NCI-H187 (cell line): ENCODE results near the gene CCDC144A.
"Not testable (repeated sequence)": the region's sequence is repeated elsewhere in the genome, so short reads cannot be mapped to it uniquely, and the experiment has no call there.

ENCODE experiments used
- DNase-seq, 2 experiments: peaks; one replicate each; lab custom pipeline; 2025; lab: John Stamatoyannopoulos, UW

Gene CCDC144A

DNA sequence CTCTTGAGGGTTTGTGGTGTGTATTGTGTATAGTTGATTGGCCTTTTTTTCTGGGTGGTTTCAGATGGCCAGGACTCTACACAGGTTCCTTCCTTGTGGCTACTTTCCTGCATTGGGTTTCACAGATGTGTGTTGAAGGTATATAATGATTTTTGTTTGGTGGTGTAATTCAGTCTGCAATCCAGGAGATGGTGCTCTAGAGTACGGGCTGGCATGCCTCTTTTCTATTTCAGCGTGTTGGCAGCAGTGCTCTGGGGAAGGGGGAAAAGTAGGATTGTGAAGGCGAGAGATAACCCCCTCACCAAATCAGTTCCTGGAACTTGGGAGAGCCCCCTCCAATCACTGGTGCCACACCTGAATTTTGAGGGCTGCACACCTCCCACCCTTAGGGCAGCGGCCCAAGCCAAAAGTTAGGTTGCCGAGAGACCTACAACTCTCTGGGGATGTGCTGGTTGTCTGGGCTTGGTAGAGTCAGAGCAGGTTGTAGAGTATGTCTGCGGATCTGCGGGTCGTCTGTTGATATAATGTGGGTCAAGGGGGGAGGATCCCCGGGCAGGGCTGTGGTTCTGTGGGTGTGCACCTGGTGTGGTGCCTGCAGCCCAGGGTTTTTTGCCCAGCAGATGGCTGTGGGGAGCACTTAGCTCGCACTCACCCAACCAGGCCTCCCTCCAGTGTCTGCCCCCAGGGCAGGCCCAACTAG lies 61.3 kb downstream of the CCDC144A start:
- not testable (repeated sequence) for DNase-seq

DNA sequence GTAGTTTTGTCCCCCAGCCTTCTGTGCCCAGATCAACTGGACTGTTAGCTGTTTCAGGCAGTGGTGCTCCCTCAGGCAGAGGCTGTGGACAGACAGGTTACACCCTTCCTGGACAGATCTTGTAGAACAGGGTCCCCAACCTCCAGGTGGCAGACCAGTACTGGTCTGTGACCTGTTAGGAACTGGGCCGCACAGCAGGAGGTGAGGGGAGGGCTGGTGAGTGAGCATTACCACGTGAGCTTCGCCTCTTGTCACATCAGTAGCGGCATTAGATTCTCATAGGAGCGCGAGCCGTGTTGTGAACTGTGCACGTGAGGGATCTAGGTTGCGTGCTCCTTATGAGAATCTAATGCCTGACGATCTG lies 61.9 kb downstream of the CCDC144A start:
- not testable (repeated sequence) for DNase-seq

DNA sequence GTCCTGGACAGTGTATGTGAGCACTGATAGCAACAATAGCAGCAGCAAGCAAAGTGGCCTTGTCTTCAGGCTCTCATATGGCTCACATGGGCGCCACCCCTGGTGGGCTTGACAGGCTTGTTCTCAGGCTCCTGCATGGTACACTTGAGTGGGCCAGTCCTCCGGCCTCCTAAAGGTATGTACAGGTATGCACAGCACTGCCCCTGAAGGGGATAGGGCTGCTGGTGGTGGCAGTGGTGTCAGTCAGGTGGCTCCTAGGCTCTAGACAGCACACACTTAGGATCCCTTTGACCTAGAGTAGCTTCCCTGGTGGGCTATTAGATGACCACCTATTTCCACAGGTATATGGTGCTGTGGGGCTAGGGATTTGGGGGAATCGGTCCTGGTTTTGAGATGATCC lies 67.5 kb downstream of the CCDC144A start:
- not testable (repeated sequence) for DNase-seq

DNA sequence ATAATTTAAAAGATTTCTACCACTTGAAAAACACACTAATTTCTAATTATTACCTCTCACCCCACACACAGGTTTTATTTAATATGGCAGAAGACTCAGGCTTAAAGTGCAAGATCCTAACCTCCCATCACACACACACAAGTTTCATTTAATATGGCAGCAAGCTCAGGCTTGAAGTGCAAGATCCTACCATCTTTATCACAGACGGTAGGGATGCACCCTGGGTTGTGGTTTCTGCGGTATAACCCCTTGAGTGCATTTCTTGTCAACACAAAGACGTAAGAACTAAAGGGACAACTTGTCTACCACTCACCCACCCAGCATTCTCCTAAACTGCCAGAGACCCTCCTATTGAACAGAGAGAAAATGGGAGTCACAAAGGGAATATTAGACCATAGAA lies 68.1 kb downstream of the CCDC144A start:
- not testable (repeated sequence) for DNase-seq

DNA sequence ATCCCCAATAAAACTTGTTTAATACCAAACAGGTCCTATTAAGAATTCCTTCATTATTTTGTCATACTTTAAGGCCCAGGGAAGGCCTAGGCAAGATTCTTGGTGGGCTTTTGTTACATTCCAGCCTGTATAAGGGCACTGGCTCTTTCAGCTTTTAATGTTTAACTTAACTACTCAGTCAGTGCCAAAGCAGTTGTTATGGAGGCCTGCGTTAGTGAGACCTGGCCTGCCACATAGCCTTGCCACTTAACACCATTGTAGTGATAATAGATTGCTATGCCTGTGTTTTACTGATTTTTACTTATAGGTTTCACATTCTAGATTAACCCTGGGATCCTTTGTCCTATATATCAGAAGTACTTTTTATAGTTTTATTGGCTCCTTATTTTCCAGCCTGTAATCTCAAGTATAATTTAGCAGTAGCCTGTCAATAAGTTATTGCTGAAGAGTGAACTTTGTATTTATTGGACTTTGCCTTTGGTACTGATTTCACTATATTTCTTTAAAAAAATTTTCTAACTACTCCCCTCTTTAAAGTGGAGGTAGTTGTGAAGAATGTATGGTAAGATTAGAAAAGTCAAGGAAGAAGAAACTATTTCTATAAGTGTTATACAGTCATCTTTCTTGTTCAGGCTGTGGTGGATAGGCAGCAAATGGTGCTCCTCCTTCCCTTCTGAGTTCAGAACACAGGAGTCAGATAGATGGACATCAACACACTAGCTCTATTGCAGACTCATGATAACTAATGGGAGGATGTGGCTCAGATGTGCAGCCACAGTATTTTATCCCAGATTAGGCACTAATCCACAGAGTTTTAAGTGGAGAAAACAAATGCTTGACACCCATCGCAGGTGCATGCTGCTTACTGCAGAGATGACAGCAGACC lies 78.5 kb downstream of the CCDC144A start:
- DNase-seq: not testable (repeated sequence)

DNA sequence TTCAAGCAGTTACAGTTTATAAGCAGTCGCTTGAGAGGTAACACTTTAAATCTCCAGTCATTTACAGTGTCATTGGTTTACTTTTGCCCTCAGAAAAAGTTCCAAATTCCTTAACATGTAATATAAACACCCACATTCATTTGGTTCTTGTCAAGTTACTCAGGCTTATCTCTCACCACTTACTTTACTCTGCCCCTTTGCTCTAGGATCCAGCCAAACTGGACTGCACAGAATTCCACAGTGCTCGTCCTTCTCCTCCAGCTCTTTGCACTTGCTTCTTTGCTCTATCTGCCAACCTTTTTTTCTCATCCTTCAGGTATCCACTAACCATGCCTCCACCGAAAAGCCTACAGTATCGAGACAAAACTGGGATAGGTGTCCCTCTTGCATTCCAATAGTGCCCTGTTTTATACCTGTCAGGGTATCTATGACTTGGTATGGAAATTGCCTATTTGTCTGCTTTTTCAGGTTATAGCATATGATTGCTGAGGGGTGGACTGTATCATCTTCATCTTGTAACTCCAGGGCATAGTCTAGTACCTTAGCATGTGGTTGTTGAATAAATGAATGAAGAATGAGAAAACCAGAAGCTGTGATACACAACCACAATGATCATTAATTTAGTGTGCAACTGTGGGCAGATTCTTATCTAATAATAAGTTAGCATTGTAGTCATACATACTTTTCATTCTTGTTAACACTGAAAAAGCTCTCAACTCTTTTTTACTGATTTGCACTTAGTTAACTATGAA lies 82.5 kb downstream of the CCDC144A start:
- not testable (repeated sequence) for DNase-seq

DNA sequence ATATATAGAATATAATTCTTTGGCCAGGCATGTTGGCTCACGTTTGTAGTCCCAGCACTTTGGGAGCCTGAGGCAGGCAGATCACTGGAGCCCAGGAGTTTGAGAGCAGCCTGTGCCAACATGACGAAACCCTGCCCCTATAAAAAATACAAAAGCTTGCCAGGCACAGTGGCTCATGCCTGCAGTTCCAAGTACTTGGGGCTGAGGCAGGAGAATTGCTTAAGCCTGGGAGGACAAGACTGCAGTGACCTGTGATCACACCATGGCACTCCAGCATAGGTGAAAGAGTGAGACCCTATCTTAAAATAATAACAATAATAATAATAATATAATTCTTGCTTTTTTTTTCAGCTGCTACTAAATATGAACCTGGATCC lies 83.1 kb downstream of the CCDC144A start:
- DNase-seq: not testable (repeated sequence)

DNA sequence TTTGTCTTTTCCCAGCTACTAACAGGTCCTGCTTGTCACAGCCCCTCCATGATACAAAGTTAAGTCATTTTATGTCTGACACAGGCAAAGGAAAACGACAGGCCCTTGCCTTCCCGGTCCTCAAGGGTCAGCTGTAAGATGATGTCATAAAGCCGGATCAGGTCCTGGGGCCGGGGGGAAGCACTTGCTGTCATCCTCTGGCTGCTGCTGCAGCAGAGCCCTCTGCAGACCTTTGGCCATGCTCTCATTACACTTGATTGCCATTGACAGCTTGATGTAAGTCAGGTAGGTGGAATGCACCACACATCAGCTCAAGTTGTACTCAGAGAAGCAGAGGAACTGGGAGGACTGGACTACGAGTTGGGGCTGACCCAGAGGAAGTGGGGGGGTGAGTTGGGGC lies 97.8 kb downstream of the CCDC144A start:
- DNase-seq: not testable (repeated sequence)

DNA sequence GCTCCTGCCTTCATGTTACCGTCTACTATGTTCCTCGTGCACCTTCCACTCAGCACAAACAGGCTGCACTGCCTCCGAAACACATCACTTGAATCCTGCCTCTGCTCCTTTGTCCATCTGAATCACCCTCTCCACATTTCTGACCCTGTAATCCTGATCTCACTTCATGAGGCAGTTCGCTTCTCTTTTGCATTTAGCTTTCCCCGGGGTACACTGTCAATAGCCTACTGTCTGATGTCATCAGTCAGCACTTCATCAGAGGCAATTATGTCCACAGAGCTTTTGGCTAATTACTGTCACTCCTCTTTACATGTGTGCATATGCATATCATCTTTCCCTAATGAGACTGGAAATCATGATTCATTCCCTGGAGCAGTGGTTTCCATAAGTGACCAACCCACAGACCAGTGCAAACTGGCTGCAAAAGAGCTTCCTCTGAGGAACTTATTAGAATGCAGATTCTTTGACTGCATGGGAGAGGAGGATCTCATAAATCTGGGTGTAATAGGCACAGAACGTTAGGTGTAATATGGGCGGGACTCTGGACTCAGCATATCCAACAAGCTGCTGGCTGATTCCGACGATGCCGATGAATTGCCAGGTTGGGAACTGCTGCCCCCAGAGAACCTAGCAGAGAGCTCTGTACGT lies 99.0 kb downstream of the CCDC144A start:
- not testable (repeated sequence) for DNase-seq

DNA sequence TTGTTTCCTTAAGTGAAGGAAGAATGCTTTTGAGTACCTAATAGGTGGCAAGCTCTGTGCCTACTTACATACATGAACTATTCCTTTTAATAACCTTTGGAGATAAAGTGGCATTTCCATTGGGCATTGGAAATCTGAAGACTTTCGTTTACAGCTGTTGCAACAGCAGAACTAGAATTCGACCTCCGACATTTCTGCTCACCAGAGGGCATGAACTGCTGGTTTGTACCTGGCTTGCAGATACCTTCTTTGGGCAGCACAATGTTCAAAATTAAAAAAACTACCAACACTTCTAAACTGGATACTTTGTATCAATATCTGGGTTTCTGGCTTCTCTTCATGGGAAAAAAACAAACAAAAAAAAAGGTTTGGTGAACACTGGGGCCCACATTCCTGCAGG lies 99.6 kb downstream of the CCDC144A start:
- not testable (repeated sequence) for DNase-seq

DNA sequence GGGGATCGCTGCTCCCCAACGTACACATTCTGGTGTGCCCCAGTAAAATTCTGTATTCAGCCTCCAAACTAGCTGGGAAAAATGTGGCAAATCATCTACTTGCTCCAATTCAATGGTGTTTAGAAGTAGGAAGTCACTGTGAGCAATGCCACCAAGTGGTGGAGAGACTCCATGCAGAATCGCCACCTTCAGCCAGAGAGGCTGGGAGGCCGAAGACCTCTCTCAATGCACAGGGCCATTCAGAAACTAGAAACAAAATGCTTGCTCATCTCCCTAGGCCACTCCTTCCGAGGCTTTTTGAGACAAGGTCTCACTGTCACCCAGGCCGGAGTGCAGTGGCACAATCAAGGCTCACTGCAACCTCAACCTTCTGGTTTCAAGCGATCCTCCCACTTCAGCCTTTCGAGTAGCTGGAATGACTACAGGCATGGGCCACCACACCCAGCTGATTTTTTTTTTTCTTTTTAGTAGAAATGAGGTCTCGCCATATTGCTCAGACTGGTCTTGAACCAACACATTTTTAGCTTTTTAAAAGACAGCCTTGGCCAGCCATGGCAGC lies 100.4 kb downstream of the CCDC144A start:
- DNase-seq: not testable (repeated sequence)

DNA sequence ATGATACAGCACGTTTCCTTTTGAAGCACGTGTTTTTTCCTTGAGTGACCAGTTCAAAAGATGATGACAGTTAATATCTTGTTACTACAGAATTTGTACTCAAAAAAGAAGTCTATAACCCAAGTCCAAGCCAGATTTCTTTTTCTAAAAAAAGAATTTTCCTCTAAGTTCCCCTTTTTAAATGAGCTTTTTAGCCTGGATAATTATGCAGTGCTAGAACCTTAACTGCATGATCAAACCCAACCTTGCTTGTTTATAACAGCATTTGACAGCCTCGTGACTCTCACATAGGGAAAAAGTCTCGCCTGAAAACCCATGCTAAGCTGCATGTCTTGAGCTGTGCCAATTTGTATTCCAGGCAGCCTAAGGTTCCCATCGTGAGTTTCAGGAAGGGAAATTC lies 104.2 kb downstream of the CCDC144A start:
- DNase-seq: not testable (repeated sequence)

DNA sequence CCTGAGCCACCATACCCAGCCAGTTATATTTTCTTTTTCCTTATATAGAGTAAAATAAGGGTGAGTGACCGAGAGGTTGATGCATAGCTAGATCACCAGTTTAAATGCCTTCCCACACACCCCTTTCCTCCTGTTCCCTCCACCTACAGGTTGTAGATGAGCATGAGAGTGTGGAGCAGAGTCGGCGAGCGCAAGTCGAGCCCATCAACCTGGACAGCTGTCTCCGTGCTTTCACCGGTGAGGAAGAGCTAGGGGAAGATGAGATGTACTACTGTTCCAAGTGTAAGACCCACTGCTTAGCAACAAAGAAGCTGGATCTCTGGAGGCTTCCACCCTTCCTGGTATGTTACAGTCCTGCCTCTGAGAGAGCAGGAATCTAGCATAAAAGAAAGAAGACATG lies 105.9 kb downstream of the CCDC144A start:
- DNase-seq: not testable (repeated sequence)

DNA sequence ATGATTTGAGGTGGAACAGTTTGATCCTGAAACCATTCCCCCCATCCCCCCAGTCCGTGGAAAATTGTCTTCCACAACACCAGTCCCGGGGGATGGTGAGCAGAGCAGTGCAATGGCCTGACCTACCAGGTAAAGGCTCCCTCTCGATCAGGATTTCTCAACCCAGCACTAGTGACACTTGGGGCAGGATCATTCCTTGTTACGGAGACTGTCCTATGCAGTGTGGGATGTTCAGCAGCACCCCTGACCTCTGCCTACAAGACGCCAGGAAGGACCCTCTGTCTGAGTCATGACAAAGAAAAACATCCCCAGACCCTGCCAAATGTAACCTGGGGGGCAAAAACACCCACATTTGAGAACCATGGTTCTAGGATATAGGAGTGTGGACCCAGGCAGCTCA lies 114.8 kb downstream of the CCDC144A start:
- DNase-seq: not testable (repeated sequence)

DNA sequence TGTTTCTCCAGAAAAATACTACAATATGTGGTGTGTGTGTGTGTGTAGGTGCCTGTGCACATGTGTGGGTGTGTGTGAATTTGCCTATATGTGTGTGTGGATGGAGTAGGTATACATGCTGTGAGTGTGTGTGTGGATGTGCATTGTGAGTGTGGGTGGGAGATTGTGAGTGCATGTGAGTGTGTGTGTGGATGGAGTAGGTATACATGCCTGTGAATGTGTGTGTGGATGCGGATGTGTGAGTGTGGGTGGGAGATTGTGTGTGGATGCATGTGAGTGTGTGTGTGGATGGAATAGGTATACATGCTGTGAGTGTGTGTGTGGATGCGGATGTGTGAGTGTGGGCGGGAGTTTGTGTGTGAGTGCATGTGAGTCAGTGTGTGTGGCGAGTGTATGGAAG lies 116.6 kb downstream of the CCDC144A start:
- not testable (repeated sequence) for DNase-seq

DNA sequence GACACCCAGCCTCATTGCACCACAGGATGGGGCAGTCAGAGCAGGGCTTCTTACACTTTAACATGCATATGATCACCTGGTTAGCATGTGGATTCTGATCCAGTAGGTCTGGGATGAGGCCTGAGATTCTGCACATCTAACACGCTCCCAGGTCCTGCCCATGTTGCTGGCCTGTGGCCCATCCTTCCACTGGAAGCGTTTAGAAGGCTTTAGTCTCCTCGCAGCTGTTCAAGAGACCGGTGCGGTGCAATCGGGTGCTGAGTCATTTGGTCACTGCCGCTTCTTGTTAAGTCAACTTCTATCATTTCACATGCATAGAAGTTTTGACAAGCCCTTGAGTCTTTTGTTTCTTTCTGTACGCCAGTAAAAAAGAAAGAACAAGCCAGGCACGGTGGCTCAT lies 117.6 kb downstream of the CCDC144A start:
- not testable (repeated sequence) for DNase-seq

DNA sequence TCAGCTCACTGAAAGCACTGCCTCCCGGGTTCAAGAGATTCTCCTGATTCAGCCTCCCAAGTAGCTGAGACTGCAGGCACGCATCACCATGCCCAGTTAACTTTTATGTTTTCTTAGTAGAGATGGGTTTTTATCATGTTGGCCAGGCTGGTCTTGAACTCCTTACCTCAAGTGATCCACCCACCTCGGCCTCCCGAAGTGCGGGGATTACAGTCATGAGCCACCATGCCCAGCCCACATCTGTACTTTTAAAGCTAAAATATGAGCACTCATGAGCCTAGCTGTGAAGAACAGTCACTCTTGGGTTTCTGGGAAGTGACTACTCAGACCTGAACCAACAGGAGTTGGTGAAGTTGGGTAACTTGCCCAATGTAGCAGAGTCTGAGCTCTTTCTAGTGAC lies 120.2 kb downstream of the CCDC144A start:
- not testable (repeated sequence) for DNase-seq

DNA sequence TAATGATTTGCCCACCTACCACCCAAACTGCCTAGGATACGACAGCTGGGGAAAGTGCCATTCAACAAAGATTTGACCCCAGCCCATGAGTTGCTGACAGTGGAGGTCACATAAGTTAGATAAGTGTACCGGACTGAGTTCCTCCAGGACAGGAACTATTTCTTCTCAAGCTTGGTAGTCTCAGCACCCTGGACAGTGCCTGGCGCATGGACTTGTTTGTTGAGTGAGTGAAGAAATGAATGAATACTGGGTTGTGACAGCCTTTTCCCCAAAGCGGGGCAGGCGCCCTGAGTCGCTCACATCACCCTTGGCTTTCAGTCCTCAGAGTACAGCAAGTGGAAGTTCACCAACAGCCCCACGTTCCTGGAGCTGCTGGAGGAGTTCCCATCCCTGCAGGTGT lies 122.1 kb downstream of the CCDC144A start:
- DNase-seq: not testable (repeated sequence)

DNA sequence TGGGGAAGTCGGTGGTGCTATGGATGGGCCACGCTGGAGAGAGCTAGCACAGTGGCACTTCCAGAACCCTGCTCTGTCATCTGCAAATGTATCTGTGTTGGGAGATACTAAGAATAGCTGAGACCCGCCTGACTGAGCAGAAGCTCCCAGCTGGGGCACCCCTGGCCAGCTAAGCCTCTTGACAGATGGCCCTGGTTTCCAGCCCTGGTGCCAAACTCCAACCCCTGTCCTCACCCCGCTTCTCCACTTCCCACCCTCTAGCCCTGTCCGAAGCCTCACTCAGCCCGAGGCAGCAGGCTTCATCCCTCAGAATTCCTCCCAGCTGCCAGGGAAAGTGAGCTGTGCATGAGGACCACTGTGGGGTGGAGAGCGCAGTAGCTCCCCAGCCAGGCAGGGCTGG lies 124.4 kb downstream of the CCDC144A start:
- no peak for DNase-seq

DNA sequence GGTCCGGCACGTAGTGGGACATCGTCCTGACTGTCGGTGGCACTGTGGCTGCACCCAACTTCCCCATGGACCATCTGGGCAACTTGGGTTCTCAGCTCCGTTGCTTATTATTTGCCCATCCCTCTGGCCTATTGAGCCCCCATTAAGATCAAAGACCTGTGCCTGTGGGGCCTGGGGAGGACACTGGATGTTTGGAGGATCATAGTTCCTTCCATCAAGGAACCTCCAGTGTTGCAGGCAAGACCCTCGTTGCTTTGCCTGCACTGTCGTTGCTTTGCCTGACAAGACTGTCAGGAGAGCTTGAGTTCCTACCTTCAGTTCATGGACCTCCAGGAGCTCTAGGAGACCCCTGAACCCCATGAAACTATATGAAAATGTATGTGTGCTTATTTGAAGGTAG lies 127.2 kb downstream of the CCDC144A start:
- DNase-seq: no peak

DNA sequence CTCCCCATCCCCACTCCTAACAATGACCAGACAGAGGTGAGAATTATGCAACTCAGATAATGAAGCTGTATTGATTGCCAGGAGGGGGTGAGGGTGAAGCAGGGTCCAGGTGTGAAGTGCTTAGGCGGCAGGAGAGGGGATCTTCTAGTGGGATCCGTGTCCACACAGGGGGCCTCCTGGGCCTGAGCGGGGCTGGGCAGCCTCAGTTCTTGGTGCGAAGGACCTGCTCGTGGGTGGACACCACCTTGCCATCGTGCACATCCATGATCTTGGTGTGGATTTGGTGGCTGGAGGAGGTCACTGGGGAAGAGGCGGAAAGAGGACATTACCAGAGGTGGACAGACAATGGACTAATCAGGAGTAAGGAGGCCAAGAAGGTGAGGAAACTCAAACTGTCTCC lies 127.9 kb downstream of the CCDC144A start:
- not testable (repeated sequence) for DNase-seq

DNA sequence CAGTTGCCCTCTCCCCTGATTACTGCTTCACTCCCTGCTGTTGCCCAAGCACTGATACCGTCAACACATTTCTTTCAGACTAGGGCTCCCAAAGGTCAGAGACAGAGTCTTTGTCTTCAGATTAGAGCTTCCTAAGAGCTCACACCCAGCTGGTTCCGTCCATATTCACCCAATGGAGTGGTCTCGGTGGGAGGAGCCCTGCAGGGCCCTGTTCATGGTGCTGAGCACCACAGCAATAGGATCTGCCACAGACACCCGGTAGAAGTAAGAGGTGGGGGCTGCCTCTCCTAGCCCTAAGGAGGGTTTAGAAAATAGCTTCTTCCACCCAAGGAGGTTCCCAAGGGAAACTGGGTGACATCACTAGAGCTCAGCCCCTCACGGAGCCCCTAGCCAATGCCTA lies 128.3 kb downstream of the CCDC144A start:
- no peak for DNase-seq
